ENCODE data around the gene TESK1.

- no peak for TF ChIP-seq CTCF (IDR thresholded peaks at IDR 0.05)
- no peak for TF ChIP-seq POLR2AphosphoS2 (conservative IDR thresholded peaks at IDR 0.05; ENCODE audit: low read length)
- no peak for TF ChIP-seq MAZ (IDR thresholded peaks at IDR 0.05; ENCODE audit: borderline replicate concordance, low read depth, low read length)
- TF ChIP-seq POLR2A (IDR thresholded peaks at IDR 0.05; ENCODE audit: low read length): no peak
- no peak for TF ChIP-seq CHD4 (IDR thresholded peaks at IDR 0.05; ENCODE audit: borderline replicate concordance)
- no peak for TF ChIP-seq CBX2 (IDR thresholded peaks at IDR 0.05; ENCODE audit: borderline replicate concordance, low read depth)
- TF ChIP-seq ZSCAN20 (CRISPR knock-in tag; IDR thresholded peaks at IDR 0.05): no peak
- TF ChIP-seq GATA3 (IDR thresholded peaks at IDR 0.05; ENCODE audit: borderline replicate concordance): no peak
- TF ChIP-seq RCOR1 (IDR thresholded peaks at IDR 0.05; ENCODE audit: low read depth, low read length): no peak
- TF ChIP-seq SREBF2 (IDR thresholded peaks at IDR 0.05): no peak
- no peak for TF ChIP-seq CHD2 (IDR thresholded peaks at IDR 0.05; ENCODE audit: low read length, partially characterized antibody)
- no peak for TF ChIP-seq ZC3H11A (IDR thresholded peaks at IDR 0.05)
- no peak for TF ChIP-seq RFX5 (IDR thresholded peaks at IDR 0.05)
These were observed 25.9 kb upstream of the TESK1 start for GRCh38 chr9:35579130-35579529.

Measured in A549 (cell line).